Smooth muscle cell of the coronary artery (primary cell): ENCODE measurements around the gene CDKN2D. TPM values are rescaled to one million over a fixed set of nuclear protein-coding genes. Genes with fewer than 3 reads are reported as not detected.

Source experiments
- total RNA-seq: library from RNA; depleted of rRNA; stranded (reverse); fragments of >200 nt; gene quantifications from 2 replicates; pipeline ENCODE4 v1.2.3, GENCODE V29; 2014; ENCODE audit warnings: low replicate concordance

The CDKN2D gene
- total RNA-seq, result 7.4 and 9.1 TPM in 2 replicates

GRCh38 chr19:10568826-10569651, at the start of gene CDKN2D:
TSS of gene CDKN2D (minus strand) at chr19:10568979. CDS start at chr19:10568653, 326 bp downstream.

GRCh38 chr19:10587022-10587838, 18.5 kb upstream of the CDKN2D start, which contains the start of gene AP1M2:
TSS of gene AP1M2 (minus strand) at chr19:10587312. CDS start at chr19:10587231, 81 bp downstream.

GRCh38 chr19:10565567-10566407, 3.0 kb downstream of the CDKN2D start, which contains the start of gene KRI1:
TSS of gene KRI1 (minus strand) at chr19:10566010. CDS start at chr19:10565999, 11 bp downstream.

GRCh38 chr19:10543420-10544241, 25.1 kb downstream of the CDKN2D start, which contains the start of gene ATG4D:
TSS of gene ATG4D (plus strand) at chr19:10543904. CDS start at chr19:10544091, 187 bp downstream.

GRCh38 chr19:10517361-10517759, 51.4 kb downstream of the CDKN2D start, which contains the start of gene S1PR5:
TSS of gene S1PR5 (minus strand) at chr19:10517447. CDS start at chr19:10515011, 2,436 bp downstream.

Other genes starting within 250 kb of the CDKN2D start
- 8.2 and 10.9 TPM in 2 replicates for gene RAVER1, start 235.4 kb downstream of the CDKN2D start, total RNA-seq
- 15.1 and 21.7 TPM in 2 replicates for gene ICAM3, start 229.4 kb downstream of the CDKN2D start, total RNA-seq
- 70.4 and 104 TPM in 2 replicates for gene TYK2, start 188.4 kb downstream of the CDKN2D start, total RNA-seq
- 256 and 276 TPM in 2 replicates for gene CDC37, start 165.4 kb downstream of the CDKN2D start, total RNA-seq
- gene PDE4A, start 148.4 kb downstream of the CDKN2D start, total RNA-seq, result 2.5 and 2.9 TPM in 2 replicates
- gene KEAP1, start 65.6 kb downstream of the CDKN2D start, total RNA-seq, result 71.8 and 163 TPM in 2 replicates
- gene S1PR5, start 51.5 kb downstream of the CDKN2D start, total RNA-seq, result 0.82 and 2.3 TPM in 2 replicates
- gene ATG4D, start 25.1 kb downstream of the CDKN2D start, total RNA-seq, result 6.3 and 19.0 TPM in 2 replicates
- gene KRI1, start 3.0 kb downstream of the CDKN2D start, total RNA-seq, result 8.6 and 13.5 TPM in 2 replicates
- gene AP1M2, start 18.3 kb upstream of the CDKN2D start, total RNA-seq, result 2.5 TPM in 1 of 2 replicates, not detected in the other
- gene SLC44A2, start 56.6 kb upstream of the CDKN2D start, total RNA-seq, result 17.2 and 37.4 TPM in 2 replicates
- gene ILF3, start 85.4 kb upstream of the CDKN2D start, total RNA-seq, result 44.9 and 93.1 TPM in 2 replicates
- gene QTRT1, start 132.5 kb upstream of the CDKN2D start, total RNA-seq, result 31.3 and 58.2 TPM in 2 replicates
- gene DNM2, start 149.1 kb upstream of the CDKN2D start, total RNA-seq, result 82.4 and 88.9 TPM in 2 replicates